OCI-LY3 (cell line): Measurements from ENCODE around the gene PAWR.

ENCODE experiments used
- H2AFZ ChIP-seq: fragments of 200-600, 300-600 bp; shearing (Covaris generic); 2 replicates; pipeline ENCODE4 v1.6.0; 2014; ENCODE audit warnings: antibody characterized with exemption, low read depth, low read length
- H3K27ac ChIP-seq: fragments of 200-600, 300-600 bp; sonication (generic); 2 replicates; pipeline ENCODE4 v1.5.1; 2014; ENCODE audit warnings: mild to moderate bottlenecking, low read length, moderate library complexity, mixed read lengths
- H3K27me3 ChIP-seq: fragments of 200-600, 300-600 bp; sonication (generic); 2 replicates; pipeline ENCODE4 v1.6.1; 2014; ENCODE audit warnings: low read depth, low read length, mixed read lengths
- H3K36me3 ChIP-seq: fragments of 200-600, 300-600 bp; sonication (generic); replicated peaks from 2 replicates; pipeline ENCODE3; 2014; ENCODE audit warnings: low read depth, low read length, mixed read lengths
- H3K4me1 ChIP-seq: fragments of 300-600, 200-600 bp; sonication (generic); 2 replicates; pipeline ENCODE4 v1.6.1; 2014; ENCODE audit warnings: low read length, mixed read lengths
- H3K4me2 ChIP-seq: fragments of 200-600, 300-600 bp; sonication (generic); 2 replicates; pipeline ENCODE4 v1.6.1; 2014; ENCODE audit warnings: low read length, mixed read lengths
- H3K4me3 ChIP-seq: fragments of 300-600, 200-600 bp; sonication (generic); 2 replicates; pipeline ENCODE4 v1.5.1; 2014; ENCODE audit warnings: antibody characterized with exemption, mild to moderate bottlenecking, low read length, moderate library complexity
- H3K79me2 ChIP-seq: fragments of 300-600, 200-600 bp; shearing (Covaris generic); 2 replicates; pipeline ENCODE4 v1.6.1; 2014; ENCODE audit warnings: mild to moderate bottlenecking, low read length, mixed read lengths
- H3K9ac ChIP-seq: fragments of 300-600, 200-600 bp; shearing (Covaris generic); 2 replicates; pipeline ENCODE4 v1.6.0; 2014; ENCODE audit warnings: mild to moderate bottlenecking, low read length, moderate library complexity
- H3K9me3 ChIP-seq: fragments of 200-600, 300-600 bp; shearing (Covaris generic); 2 replicates; pipeline ENCODE4 v1.6.1; 2014; ENCODE audit warnings: low read length, mixed read lengths; ENCODE audit not compliant: insufficient read depth
- H4K20me1 ChIP-seq: fragments of 200-600, 300-600 bp; sonication (generic); 2 replicates; pipeline ENCODE4 v1.6.1; 2016; ENCODE audit warnings: low read length, mixed read lengths; ENCODE audit not compliant: insufficient read depth
- CTCF ChIP-seq: fragments of 200-600, 300-600 bp; sonication (generic); IDR thresholded peaks from 2 replicates; pipeline ENCODE4 v1.5.1; 2014; ENCODE audit warnings: antibody characterized with exemption, low read length, low read depth
- EZH2phosphoT487 ChIP-seq: fragments of 200-600 bp; shearing (Covaris generic); IDR thresholded peaks from 2 replicates; pipeline ENCODE4 v1.6.1; 2018; ENCODE audit warnings: antibody characterized with exemption, mixed run types, low read depth

The PAWR gene

GRCh38 chr12:79658221-79658620 lies 32.5 kb downstream of the PAWR start:
- peaks cover 30% of the 10 kb centered on the region for H4K20me1 ChIP-seq
- H3K4me2 ChIP-seq = no peak overlapping the region
- peaks cover 12% of the 10 kb centered on the region for H3K4me1 ChIP-seq
- H3K9me3 ChIP-seq = no peaks in the 10 kb centered on the region
- H3K27ac ChIP-seq = no peak overlapping the region
- H3K27me3 ChIP-seq = no peaks in the 10 kb centered on the region
- no peak overlapping the region for H2AFZ ChIP-seq
- no peak for TF ChIP-seq CTCF
- TF ChIP-seq EZH2phosphoT487 = no peak
- H3K36me3 ChIP-seq = peaks cover 9% of the 10 kb centered on the region
- no peak overlapping the region for H3K9ac ChIP-seq
- peaks cover 82% of the 10 kb centered on the region for H3K79me2 ChIP-seq
- H3K4me3 ChIP-seq = no peak overlapping the region

GRCh38 chr12:79657136-79657535 lies 33.6 kb downstream of the PAWR start:
- H3K79me2 ChIP-seq = peaks cover 76% of the 10 kb centered on the region
- no peak overlapping the region for H3K27ac ChIP-seq
- TF ChIP-seq EZH2phosphoT487 (no peak), CTCF (no peak)

GRCh38 chr12:79655036-79655435 lies 35.7 kb downstream of the PAWR start:
- H3K27me3 ChIP-seq = no peaks in the 10 kb centered on the region
- no peak overlapping the region for H3K27ac ChIP-seq
- H3K79me2 ChIP-seq = peaks cover 78% of the 10 kb centered on the region
- peaks cover 9% of the 10 kb centered on the region for H3K36me3 ChIP-seq
- H3K9me3 ChIP-seq = no peaks in the 10 kb centered on the region
- no peaks in the 10 kb centered on the region for H3K4me1 ChIP-seq
- H3K9ac ChIP-seq = no peak overlapping the region
- H4K20me1 ChIP-seq = peaks cover 23% of the 10 kb centered on the region
- no peak overlapping the region for H3K4me2 ChIP-seq
- H3K4me3 ChIP-seq = no peak overlapping the region
- TF ChIP-seq EZH2phosphoT487 = no peak
- TF ChIP-seq CTCF = no peak
- no peak overlapping the region for H2AFZ ChIP-seq

More at GRCh38 chr12:79657136-79657535, 33.6 kb downstream of the PAWR start:
- H2AFZ ChIP-seq = no peak overlapping the region
- no peaks in the 10 kb centered on the region for H3K9me3 ChIP-seq
- peaks cover 9% of the 10 kb centered on the region for H3K36me3 ChIP-seq
- no peak overlapping the region for H3K4me3 ChIP-seq
- peaks cover 1% of the 10 kb centered on the region for H3K4me1 ChIP-seq
- H3K9ac ChIP-seq = no peak overlapping the region
- no peaks in the 10 kb centered on the region for H3K27me3 ChIP-seq
- peaks cover 23% of the 10 kb centered on the region for H4K20me1 ChIP-seq
- no peak overlapping the region for H3K4me2 ChIP-seq

- H3K4me2 ChIP-seq = no peak overlapping the region
- no peaks in the 10 kb centered on the region for H3K9me3 ChIP-seq
- H2AFZ ChIP-seq = no peak overlapping the region
- H3K4me1 ChIP-seq = no peaks in the 10 kb centered on the region
- peaks cover 13% of the 10 kb centered on the region for H3K36me3 ChIP-seq
- TF ChIP-seq CTCF (no peak), EZH2phosphoT487 (no peak)
- no peaks in the 10 kb centered on the region for H3K27me3 ChIP-seq
- no peak overlapping the region for H3K9ac ChIP-seq
- H4K20me1 ChIP-seq = peaks cover 28% of the 10 kb centered on the region
- no peak overlapping the region for H3K27ac ChIP-seq
- no peak overlapping the region for H3K4me3 ChIP-seq
- H3K79me2 ChIP-seq = peaks cover 73% of the 10 kb centered on the region
Measured at GRCh38 chr12:79652521-79652920, 38.2 kb downstream of the PAWR start.
